Measurements from ENCODE around the gene MAPK8IP2. TPM values are rescaled to one million over a fixed set of nuclear protein-coding genes. Genes with fewer than 3 reads are reported as not detected.

Gene MAPK8IP2
- total RNA-seq, 4 donors from 2014 or later: 0.94 to 3.3 (median 1.5) TPM

Other genes with a start within 250 kb of the MAPK8IP2 start
- 100 to 1,000 TPM in 3 of 4 donors, 10 to 100 TPM in 1; 80.0 to 227 (median 128) TPM for gene SBF1, start 125.8 kb upstream of the MAPK8IP2 start, total RNA-seq
- 10 to 100 TPM in 1 of 4 donors, 1 to 10 TPM in 3; 5.2 to 23.5 (median 6.6) TPM for gene ADM2, start 119.2 kb upstream of the MAPK8IP2 start, total RNA-seq
- gene MIOX, start 113.9 kb upstream of the MAPK8IP2 start, total RNA-seq: 10 to 100 TPM in 1 of 4 donors, 1 to 10 TPM in 3; 2.1 to 11.3 (median 4.7) TPM
- gene LMF2, start 93.1 kb upstream of the MAPK8IP2 start, total RNA-seq: 100 to 1,000 TPM in 2 of 4 donors, 10 to 100 TPM in 2; 53.2 to 117 (median 96.6) TPM
- gene NCAPH2, start 92.6 kb upstream of the MAPK8IP2 start, total RNA-seq: 10 to 100 TPM; 39.6 to 47.5 (median 43.1) TPM
- 1 to 10 TPM in 3 of 4 donors, not detected in 1; 2.6 to 5.5 (median 2.9) TPM for gene SCO2, start 75.2 kb upstream of the MAPK8IP2 start, total RNA-seq
- gene TYMP, start 70.8 kb upstream of the MAPK8IP2 start, total RNA-seq: 10 to 100 TPM; 28.0 to 61.0 (median 33.6) TPM
- gene KLHDC7B, start 54.9 kb upstream of the MAPK8IP2 start, total RNA-seq: under 1 TPM in 1 of 4 donors, not detected in 3; 0.27 TPM
- 1 to 10 TPM in 3 of 4 donors, not detected in 1; 3.5 to 6.0 (median 4.3) TPM for gene SYCE3, start 37.9 kb upstream of the MAPK8IP2 start, total RNA-seq
- gene CPT1B, start 22.4 kb upstream of the MAPK8IP2 start, total RNA-seq: 10 to 100 TPM in 3 of 4 donors, 1 to 10 TPM in 1; 9.7 to 38.7 (median 14.9) TPM
- 10 to 100 TPM; 49.1 to 96.9 (median 67.8) TPM for gene CHKB, start 17.9 kb upstream of the MAPK8IP2 start, total RNA-seq
- 10 to 100 TPM; 30.9 to 73.5 (median 61.2) TPM for gene ARSA, start 27.4 kb downstream of the MAPK8IP2 start, total RNA-seq
- gene SHANK3, start 72.0 kb downstream of the MAPK8IP2 start, total RNA-seq: 10 to 100 TPM; 11.5 to 23.0 (median 17.7) TPM
- gene ACR, start 137.4 kb downstream of the MAPK8IP2 start, total RNA-seq: 1 to 10 TPM in 1 of 4 donors, under 1 TPM in 1, not detected in 2; 0.27 to 1.4 TPM
- 10 to 100 TPM; 20.7 to 29.3 (median 27.0) TPM for gene RABL2B, start 182.8 kb downstream of the MAPK8IP2 start, total RNA-seq